Type B pancreatic cell (in vitro differentiated cells): ENCODE measurements around the gene VPS37D. TPM values are rescaled to one million over a fixed set of nuclear protein-coding genes. Genes with fewer than 3 reads are reported as not detected.
A peak's percentile ranks its signal among the peaks of the same experiment; 100 is the strongest.
"Not testable (repeated sequence)": the region's sequence is repeated elsewhere in the genome, so short reads cannot be mapped to it uniquely, and the experiment has no call there.

Source experiments
- DNase-seq: peaks from one replicate; pipeline ENCODE4 v3.0.0; 2021; ENCODE audit warnings: mixed read lengths; ENCODE audit not compliant: unreplicated experiment; ENCODE audit errors: extremely low spot score
- H3K27ac Mint-ChIP-seq: 2 replicates; pipeline ENCODE4 v1.8.0; 2021; ENCODE audit warnings: mild to moderate bottlenecking, mixed read lengths
- H3K27me3 Mint-ChIP-seq: 2 replicates; pipeline ENCODE4 v1.8.0; 2021; ENCODE audit warnings: mixed read lengths
- H3K36me3 Mint-ChIP-seq: 2 replicates; pipeline ENCODE4 v1.8.0; 2021; ENCODE audit warnings: mixed read lengths
- H3K4me1 Mint-ChIP-seq: one replicate; pipeline ENCODE4 v1.8.0; 2021; ENCODE audit warnings: mixed read lengths; ENCODE audit not compliant: unreplicated experiment
- H3K4me3 Mint-ChIP-seq: 2 replicates; pipeline ENCODE4 v1.8.0; 2021; ENCODE audit warnings: mild to moderate bottlenecking, mixed read lengths
- H3K9me3 Mint-ChIP-seq: 2 replicates; pipeline ENCODE4 v1.8.0; 2021; ENCODE audit warnings: mixed read lengths
- CTCF ChIP-seq: fragments of 200-600 bp; sonication (generic); conservative IDR thresholded peaks from 2 replicates; pipeline ENCODE4 v1.5.0; 2021; ENCODE audit warnings: antibody characterized with exemption, mild to moderate bottlenecking
- total RNA-seq: library from RNA; stranded (reverse); gene quantifications from 2 replicates; pipeline ENCODE4 v1.2.1, GENCODE V29; 2021; ENCODE audit warnings: low replicate concordance

VPS37D gene
- total RNA-seq, 1 donor from 2014 or later = 12.9 TPM

DNA sequence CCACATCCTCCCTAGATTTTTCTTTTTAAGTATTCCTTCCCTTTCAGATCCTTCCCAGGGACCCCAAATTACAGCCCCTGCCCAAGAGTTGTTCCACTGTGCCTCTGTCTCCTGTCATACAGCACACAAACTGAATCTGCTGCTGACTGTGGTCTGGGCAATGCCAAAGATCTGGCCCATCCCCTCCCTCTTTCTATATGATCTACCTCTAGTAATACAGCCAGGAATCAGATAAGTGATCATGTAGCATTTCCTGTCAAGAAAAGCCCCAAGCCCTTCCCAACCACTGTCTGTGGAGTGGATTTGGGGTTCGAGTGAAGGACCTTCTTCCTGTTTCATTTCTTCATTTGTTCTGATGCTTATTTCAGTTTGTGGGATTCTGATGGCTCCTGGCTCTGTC is 45.1 kb downstream of the VPS37D start:
- Mint-ChIP-seq H3K27ac (no peak overlapping the region), H3K9me3 (no peaks in the 10 kb centered on the region)
- no peak for TF ChIP-seq CTCF

DNA sequence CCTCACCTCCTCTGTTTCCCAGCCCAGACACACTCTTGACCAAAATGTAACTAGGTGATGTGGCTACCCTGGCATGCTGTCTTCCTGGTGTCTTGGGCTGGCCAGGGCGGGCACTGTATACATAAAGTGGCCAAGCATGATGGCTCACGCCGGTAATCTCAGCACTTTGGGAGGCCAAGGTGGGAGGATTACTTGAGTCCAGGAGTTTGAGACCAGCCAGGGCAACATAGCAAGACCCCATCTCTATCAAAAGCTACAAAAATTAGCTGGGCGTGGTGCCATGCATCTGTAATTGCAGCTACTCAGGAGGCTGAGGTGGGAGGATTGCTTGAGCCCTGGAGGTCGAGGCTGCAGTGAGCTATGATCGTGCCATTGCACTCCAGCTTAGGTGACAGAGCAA is 45.7 kb downstream of the VPS37D start:
- not testable (repeated sequence) for H3K36me3 Mint-ChIP-seq, DNase-seq, H3K9me3 Mint-ChIP-seq, H3K4me3 Mint-ChIP-seq, H3K27me3 Mint-ChIP-seq, H3K27ac Mint-ChIP-seq
- peaks cover 18% of the 10 kb centered on the region for H3K4me1 Mint-ChIP-seq

More for the DNA sequence above, 45.1 kb downstream of the VPS37D start:
- Mint-ChIP-seq H3K4me1 (peaks cover 14% of the 10 kb centered on the region), H3K36me3 (no peaks in the 10 kb centered on the region), H3K4me3 (no peak overlapping the region), H3K27me3 (no peaks in the 10 kb centered on the region)
- DNase-seq = no peak

GRCh38 chr7:73715648-73716317 is 48.2 kb downstream of the VPS37D start:
- DNase-seq = no peak
- Mint-ChIP-seq H3K36me3 (no peaks in the 10 kb centered on the region), H3K27me3 (peaks cover 5% of the 10 kb centered on the region), H3K4me3 (peak overlapping the region; percentile 75), H3K27ac (peak overlapping the region; percentile 80), H3K4me1 (peaks cover 18% of the 10 kb centered on the region), H3K9me3 (no peaks in the 10 kb centered on the region)
- TF ChIP-seq CTCF = no peak

DNA sequence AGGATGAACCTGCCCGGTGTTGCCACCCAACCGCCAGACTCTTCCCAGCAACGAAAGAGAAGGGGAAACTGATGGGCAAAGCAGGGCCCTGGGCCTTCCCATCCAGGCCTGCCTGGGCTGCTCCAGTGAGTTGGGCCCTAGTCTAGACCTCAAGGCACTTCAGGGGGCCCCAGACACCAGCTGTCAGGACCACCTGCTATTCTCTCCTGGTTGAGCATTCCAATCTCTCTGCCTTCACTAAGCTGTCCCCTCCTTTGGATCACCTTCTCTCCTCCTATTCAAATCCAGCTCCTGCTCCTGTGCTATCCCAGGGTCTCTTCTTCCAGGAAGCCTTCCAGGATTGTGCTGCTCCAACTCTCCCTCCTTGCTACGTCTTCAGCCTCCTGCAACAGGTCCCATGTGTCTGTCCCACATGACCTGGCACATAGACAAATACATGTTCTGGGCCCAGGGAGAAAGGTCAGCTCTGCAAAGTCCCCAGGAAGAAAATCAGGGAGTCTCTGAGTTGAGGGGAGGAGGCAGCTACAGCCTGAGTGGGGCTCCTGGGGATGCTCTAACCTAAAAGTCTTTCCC is 48.8 kb downstream of the VPS37D start:
- Mint-ChIP-seq H3K9me3 (no peaks in the 10 kb centered on the region), H3K4me1 (peaks cover 18% of the 10 kb centered on the region), H3K36me3 (no peaks in the 10 kb centered on the region), H3K27ac (peak overlapping the region; percentile 80), H3K27me3 (peaks cover 5% of the 10 kb centered on the region), H3K4me3 (peak overlapping the region; percentile 75)
- no peak for TF ChIP-seq CTCF
- DNase-seq = no peak

- peaks cover 18% of the 10 kb centered on the region for H3K4me1 Mint-ChIP-seq
- peak overlapping the region; percentile 80 for H3K4me3 Mint-ChIP-seq
- TF ChIP-seq CTCF = no peak
- H3K27me3 Mint-ChIP-seq = peaks cover 5% of the 10 kb centered on the region
- no peak for DNase-seq
- no peaks in the 10 kb centered on the region for H3K36me3 Mint-ChIP-seq
- no peaks in the 10 kb centered on the region for H3K9me3 Mint-ChIP-seq
- H3K27ac Mint-ChIP-seq = peak overlapping the region; percentile 26
These were observed 49.6 kb downstream of the VPS37D start for GRCh38 chr7:73717025-73717807.

DNA sequence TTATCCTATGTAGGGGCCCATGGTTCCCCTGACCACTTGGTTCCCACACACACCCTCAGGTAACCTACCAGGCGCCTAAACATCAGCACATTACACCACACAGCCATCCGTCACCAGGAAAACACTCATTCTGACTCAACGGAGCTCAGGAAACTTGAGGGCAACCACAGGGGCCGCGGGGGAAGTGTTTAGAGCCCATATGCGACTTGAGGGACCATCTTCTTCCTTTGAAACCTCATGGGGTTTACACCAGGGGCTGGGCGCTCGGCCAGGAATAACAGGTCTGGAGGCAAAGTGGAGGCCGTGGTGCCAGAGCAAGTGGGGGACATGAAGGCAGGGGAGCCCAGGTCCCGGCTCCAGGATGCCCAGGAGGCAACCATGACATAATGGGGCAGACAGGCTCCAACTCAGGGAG is 50.4 kb downstream of the VPS37D start:
- Mint-ChIP-seq H3K4me3 (peak overlapping the region; percentile 80), H3K9me3 (no peaks in the 10 kb centered on the region), H3K4me1 (peaks cover 18% of the 10 kb centered on the region), H3K36me3 (no peaks in the 10 kb centered on the region), H3K27ac (peak overlapping the region; percentile 26), H3K27me3 (peaks cover 5% of the 10 kb centered on the region)
- no peak for DNase-seq
- TF ChIP-seq CTCF = no peak
